Smooth muscle cell (in vitro differentiated cells): ENCODE data around the gene CTCF. TPM values are rescaled to one million over a fixed set of nuclear protein-coding genes. Genes with fewer than 3 reads are reported as not detected.

Source experiments
- DNase-seq: peaks from one replicate; lab custom pipeline; 2025; ENCODE audit not compliant: unreplicated experiment; lab: John Stamatoyannopoulos, UW
- H2AFZ ChIP-seq: fragments of 200-600 bp; sonication (generic); 2 replicates; pipeline ENCODE4 v1.6.0; 2016; ENCODE audit warnings: antibody characterized with exemption, low read depth, mild to moderate bottlenecking
- H3F3A ChIP-seq: fragments of 200-600 bp; sonication (generic); 2 replicates; pipeline ENCODE4 v1.6.0; 2017; ENCODE audit warnings: antibody characterized with exemption, low read depth
- H3K27ac ChIP-seq: fragments of 200-600 bp; sonication (generic); 2 replicates; pipeline ENCODE4 v1.5.1; 2016; ENCODE audit warnings: low read depth, mild to moderate bottlenecking
- H3K27me3 ChIP-seq: fragments of 200-600 bp; sonication (generic); 2 replicates; pipeline ENCODE4 v1.6.1; 2016; ENCODE audit warnings: low read depth, mild to moderate bottlenecking
- H3K36me3 ChIP-seq: fragments of 200-600 bp; sonication (generic); 2 replicates; pipeline ENCODE4 v1.5.1; 2016; ENCODE audit warnings: low read depth
- H3K4me1 ChIP-seq: fragments of 200-600 bp; sonication (generic); 2 replicates; pipeline ENCODE4 v1.5.1; 2016; ENCODE audit warnings: low read depth
- H3K4me2 ChIP-seq: fragments of 200-600 bp; sonication (generic); 2 replicates; pipeline ENCODE4 v1.6.0; 2016; ENCODE audit warnings: mild to moderate bottlenecking
- H3K4me3 ChIP-seq: fragments of 200-600 bp; sonication (generic); 2 replicates; pipeline ENCODE4 v1.5.1; 2016; ENCODE audit warnings: mild to moderate bottlenecking
- H3K79me2 ChIP-seq: fragments of 200-600 bp; sonication (generic); 2 replicates; pipeline ENCODE4 v1.6.0; 2016; ENCODE audit warnings: low read depth, mild to moderate bottlenecking
- H3K9ac ChIP-seq: fragments of 200-600 bp; sonication (generic); 2 replicates; pipeline ENCODE4 v1.6.0; 2016; ENCODE audit warnings: low read depth
- H3K9me3 ChIP-seq: fragments of 200-600 bp; sonication (generic); replicated peaks from 2 replicates; pipeline ENCODE4 v1.5.1; 2016; ENCODE audit warnings: low read depth
- H4K20me1 ChIP-seq: fragments of 200-600 bp; sonication (generic); 2 replicates; pipeline ENCODE4 v1.6.0; 2016; ENCODE audit warnings: low read depth
- CTCF ChIP-seq: fragments of 200-600 bp; sonication (generic); IDR thresholded peaks from 2 replicates; pipeline ENCODE4 v1.5.1; 2017; ENCODE audit warnings: borderline replicate concordance, mild to moderate bottlenecking, antibody characterized with exemption; ENCODE audit not compliant: insufficient read depth, poor library complexity, severe bottlenecking
- WGBS: methylation state at CpG from one replicate; pipeline ENCODE4 v1.1.7; 2016; ENCODE audit warnings: low lambda C conversion rate; 5-methylcytosine and 5-hydroxymethylcytosine counted together
- polyA plus RNA-seq: library from polyadenylated mRNA; unstranded; fragments of >200 nt; fragmentation: Nextera tagmentation; extraction: Ambion mirVana; gene quantifications from 2 replicates; pipeline ENCODE4 v1.2.1, GENCODE V29; 2016
- total RNA-seq: library from RNA; depleted of rRNA; stranded (reverse); fragments of >200 nt; gene quantifications from 2 replicates; pipeline ENCODE4 v1.2.3, GENCODE V29; 2014

The CTCF gene
- total and polyA plus RNA-seq, 2 experiments from 2014 or later = 28.4 to 32.4 TPM

- TF ChIP-seq CTCF = no peak
- Histone ChIP-seq H3K4me2 (no peak overlapping the region), H4K20me1 (peaks cover 36% of the 10 kb centered on the region), H3K4me1 (no peaks in the 10 kb centered on the region), H3K79me2 (peaks cover 5% of the 10 kb centered on the region), H3K4me3 (no peak overlapping the region), H2AFZ (no peak overlapping the region), H3K36me3 (peaks cover 23% of the 10 kb centered on the region), H3K9ac (no peak overlapping the region), H3K27me3 (no peaks in the 10 kb centered on the region), H3F3A (no peaks in the 10 kb centered on the region), H3K9me3 (no peaks in the 10 kb centered on the region), H3K27ac (no peak overlapping the region)
- WGBS = 94% methylated on average over 10 of the region's 10 CpGs
- DNase-seq = no peak
Measured at GRCh38 chr16:67613808-67614207, 51.5 kb downstream of the CTCF start.

DNA sequence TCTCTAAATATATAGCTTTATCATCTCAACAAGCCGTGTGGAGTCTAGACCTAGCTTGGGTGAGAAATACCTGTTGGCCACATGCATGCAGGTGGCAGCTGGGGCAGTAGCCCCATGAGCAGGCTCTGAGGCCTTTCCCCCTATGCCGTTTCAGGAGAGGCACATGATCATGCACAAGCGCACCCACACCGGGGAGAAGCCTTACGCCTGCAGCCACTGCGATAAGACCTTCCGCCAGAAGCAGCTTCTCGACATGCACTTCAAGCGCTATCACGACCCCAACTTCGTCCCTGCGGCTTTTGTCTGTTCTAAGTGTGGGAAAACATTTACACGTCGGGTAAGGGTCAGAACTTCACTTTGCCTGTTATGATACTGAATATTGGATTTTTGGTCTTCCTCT is 65.9 kb downstream of the CTCF start:
- no peak overlapping the region for H3K4me3 ChIP-seq
- WGBS = 96% methylated on average over 14 of the region's 14 CpGs
- no peak for DNase-seq
- no peak overlapping the region for H3K9ac ChIP-seq
- no peak overlapping the region for H3K4me2 ChIP-seq
- no peak for TF ChIP-seq CTCF
- H3F3A ChIP-seq = no peaks in the 10 kb centered on the region
- no peaks in the 10 kb centered on the region for H3K9me3 ChIP-seq
- no peaks in the 10 kb centered on the region for H3K27me3 ChIP-seq
- H3K27ac ChIP-seq = no peak overlapping the region
- peaks cover 9% of the 10 kb centered on the region for H3K36me3 ChIP-seq
- no peaks in the 10 kb centered on the region for H3K4me1 ChIP-seq
- peaks cover 6% of the 10 kb centered on the region for H4K20me1 ChIP-seq
- no peaks in the 10 kb centered on the region for H3K79me2 ChIP-seq
- no peak overlapping the region for H2AFZ ChIP-seq

DNA sequence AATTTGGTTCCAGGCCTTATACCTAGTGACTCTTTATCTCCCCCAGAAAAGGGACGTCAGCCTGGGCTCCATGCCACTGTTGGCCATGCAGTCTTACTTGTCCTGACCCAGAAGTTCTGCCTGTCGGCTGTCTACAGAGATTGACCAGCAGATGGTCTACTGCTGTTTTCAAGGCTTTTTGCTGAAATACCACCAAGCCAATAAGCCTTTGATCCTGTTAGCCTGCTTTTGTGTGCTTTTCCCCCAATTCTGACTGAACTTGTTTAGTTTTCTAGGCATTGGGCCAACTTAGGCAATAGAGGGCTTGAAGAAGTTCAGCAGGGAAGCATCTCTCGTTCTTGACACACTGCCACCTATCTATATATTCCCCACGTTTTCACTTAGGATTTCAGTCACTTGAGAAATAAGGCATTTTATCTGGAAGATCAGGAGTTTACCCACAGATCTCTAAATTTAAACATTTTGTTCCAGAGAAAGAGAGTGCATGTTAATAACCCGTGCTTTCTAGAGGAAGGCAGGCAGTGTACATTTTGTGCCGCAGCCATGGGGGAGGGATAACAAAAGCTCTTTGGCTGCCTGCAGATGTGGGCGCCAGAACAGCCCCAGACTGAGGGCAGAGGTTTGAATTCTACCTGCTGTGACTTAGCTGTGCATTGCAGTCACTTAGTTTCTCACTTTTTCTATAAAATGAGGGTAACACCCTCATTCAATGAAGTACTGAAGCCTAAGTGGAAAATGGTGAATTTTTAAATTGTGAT is 70.3 kb downstream of the CTCF start:
- 94% methylated on average over 7 of the region's 7 CpGs for WGBS
- H3F3A ChIP-seq = no peaks in the 10 kb centered on the region
- DNase-seq = no peak

More for the DNA sequence above, 70.3 kb downstream of the CTCF start:
- Histone ChIP-seq H2AFZ (no peak overlapping the region), H3K9me3 (no peaks in the 10 kb centered on the region), H3K4me3 (no peak overlapping the region), H3K79me2 (no peaks in the 10 kb centered on the region), H4K20me1 (peaks cover 13% of the 10 kb centered on the region), H3K4me2 (no peak overlapping the region), H3K9ac (no peak overlapping the region), H3K27me3 (no peaks in the 10 kb centered on the region), H3K4me1 (no peaks in the 10 kb centered on the region), H3K27ac (no peak overlapping the region), H3K36me3 (peaks cover 7% of the 10 kb centered on the region)
- no peak for TF ChIP-seq CTCF
